NCI-H146 treated with DMSO at 0.1 percent for 48 hours (cell line): ENCODE data around the gene MTF2.

Experiments used
- DNase-seq: peaks from one replicate; lab custom pipeline; 2025; ENCODE audit not compliant: unreplicated experiment; lab: John Stamatoyannopoulos, UW

The MTF2 gene

DNA sequence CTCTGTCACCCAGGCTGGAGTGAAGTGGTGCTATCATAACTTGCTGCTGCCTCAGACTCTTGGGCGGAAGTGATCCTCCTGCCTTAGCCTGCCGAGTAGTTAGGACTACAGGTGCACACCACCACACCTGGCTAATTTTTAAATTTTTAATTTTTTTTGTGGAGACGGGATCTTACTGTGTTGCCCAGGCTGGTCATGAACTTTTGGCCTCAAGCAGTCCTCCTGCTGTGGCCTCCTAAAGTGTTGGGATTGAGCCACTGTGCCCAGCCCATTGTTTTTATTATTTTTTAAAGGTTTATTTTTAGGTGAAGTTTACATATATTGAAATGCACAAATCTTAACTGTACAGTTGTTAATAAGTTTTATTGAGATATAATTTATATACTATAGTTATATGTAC, 3.2 kb downstream of the MTF2 start:
- no peak for DNase-seq

GRCh38 chr1:93083979-93084378, 4.9 kb downstream of the MTF2 start:
- DNase-seq = no peak

DNA sequence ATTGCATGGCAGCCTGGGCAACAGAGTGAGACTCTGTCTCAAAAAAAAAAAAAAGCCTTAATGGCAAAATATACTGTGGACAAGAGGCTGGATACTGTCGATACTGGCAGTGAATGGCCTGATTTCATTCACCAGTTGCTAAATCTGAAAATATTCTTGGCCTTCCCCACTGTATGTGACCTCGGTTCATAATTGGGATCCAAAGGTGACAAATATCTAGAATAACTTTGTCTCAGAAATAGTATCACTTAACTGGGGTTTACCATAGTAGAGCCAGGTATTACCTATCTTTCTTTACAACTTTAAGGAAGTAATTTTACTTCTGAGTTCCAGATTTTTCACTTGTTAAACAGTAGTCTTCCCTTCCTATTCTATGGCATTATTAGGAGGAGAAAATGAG, 8.4 kb downstream of the MTF2 start:
- no peak for DNase-seq

- no peak for DNase-seq
Measured at GRCh38 chr1:93093332-93094006, 14.4 kb downstream of the MTF2 start.

DNA sequence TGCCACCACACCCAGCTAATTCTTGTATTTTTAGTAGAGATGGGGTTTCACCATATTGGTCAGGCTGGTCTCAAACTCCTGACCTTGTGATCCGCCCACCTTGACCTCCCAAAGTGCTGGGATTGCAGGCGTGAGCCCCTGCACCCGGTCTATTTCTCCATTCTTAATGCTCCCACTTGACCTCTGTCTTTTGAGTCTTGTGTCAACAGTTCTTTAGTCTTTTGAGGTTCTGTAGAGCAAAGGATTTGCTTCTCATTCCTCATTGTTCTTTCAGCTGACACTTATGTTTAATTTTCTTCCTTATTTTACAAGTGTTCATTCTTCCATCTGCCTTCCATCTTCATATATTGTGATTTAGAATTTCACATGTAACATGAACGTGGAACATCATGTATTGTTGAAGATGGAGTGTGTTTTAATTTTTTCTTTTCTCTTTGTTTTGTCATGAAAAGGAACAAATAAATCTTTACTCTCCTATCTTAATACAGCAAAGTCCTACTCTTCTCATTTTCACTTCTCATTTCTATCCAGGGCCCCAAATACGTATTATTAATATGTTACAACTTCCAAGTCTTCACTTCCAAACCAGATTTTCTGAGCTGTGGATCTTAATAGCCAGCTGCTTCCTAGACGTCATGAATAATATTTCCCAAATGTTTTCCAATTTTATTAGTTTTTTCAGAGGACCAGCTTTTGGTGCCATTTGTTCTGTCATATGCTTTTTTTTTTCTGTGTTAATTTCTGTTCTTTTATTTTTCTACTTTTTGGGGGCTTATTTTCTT, 16.9 kb downstream of the MTF2 start:
- DNase-seq = no peak

DNA sequence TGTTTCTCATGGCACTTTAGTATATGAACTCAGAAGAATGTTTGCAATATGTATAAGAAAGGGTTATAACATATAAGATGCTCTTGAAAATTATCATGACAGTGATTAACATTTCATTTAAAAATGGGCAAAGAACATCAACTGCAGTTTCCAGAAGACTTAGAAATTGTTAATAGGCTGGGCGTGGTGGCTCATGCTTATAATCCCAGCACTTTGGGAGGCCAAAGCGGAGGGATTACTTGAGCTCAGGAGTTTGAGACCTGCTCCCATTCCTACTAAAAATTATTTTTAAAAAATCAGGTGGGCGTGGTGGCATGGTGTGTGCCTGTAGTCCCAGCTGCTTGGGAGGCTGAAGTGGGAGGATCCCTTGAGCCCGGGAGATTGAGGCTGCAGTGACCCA, 23.1 kb downstream of the MTF2 start:
- no peak for DNase-seq

DNA sequence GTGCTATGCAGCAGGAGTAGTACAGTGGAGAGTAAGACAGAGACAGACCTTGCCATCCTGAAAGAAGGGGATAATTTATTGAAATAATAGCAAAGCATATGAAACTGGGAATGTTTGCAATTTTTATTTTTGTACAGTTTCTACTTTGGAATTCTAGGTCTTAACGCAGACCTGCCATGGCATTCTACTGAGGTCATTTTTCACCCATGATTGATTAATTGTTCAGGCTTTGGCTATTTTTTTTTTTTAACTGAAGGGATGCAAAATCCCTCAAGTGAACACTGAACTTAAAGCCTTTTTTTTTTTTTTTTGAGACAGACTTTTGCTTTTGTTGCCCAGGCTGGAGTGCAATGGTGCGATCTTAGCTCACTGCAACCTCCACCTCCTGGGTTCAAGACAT, 27.1 kb downstream of the MTF2 start:
- DNase-seq = no peak

- DNase-seq = no peak
Measured at GRCh38 chr1:93107395-93107794, 28.3 kb downstream of the MTF2 start.

GRCh38 chr1:93108335-93108734, 29.3 kb downstream of the MTF2 start:
- no peak for DNase-seq

DNA sequence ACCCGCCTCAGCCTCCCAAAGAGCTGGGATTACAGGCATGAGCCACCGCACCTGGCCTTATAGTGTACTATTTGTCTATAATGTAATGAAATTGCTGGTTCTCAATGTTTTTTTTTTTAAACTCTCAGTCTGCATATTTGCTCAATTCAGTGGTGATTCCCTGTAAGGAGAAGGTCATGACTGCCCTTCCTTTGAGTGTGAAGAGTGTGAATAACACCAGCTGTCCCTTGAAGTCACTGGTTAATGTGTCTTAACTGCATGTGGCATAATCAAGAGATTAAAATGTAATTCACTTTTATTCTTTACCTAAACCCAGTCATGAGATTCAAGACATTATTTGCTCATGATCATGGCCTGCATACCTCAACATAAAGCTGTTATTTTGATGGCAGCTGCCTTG, 30.5 kb downstream of the MTF2 start:
- peak; percentile 36 for DNase-seq

- DNase-seq = no peak
Measured at GRCh38 chr1:93111065-93111464, 32.0 kb downstream of the MTF2 start.

GRCh38 chr1:93111561-93111960, 32.5 kb downstream of the MTF2 start:
- DNase-seq = no peak

DNA sequence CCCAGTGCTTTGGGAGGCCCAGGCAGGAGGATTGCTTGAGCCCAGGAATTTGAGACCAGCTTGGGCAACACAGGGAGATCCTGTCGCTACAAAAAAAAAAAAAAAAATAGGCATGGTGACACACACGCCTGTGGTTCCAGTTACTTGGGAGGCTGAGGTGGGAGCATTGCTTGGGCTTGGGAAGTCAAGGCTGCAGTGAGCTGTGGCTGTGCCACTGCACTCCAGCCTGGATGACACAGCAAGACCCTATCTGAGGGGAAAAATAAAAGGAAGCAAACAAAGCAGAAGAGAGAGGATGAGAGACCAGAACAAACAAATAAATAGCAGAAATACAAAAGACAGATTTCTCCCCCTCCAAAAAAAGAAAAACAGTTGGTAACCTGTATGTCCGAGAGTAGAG, 34.0 kb downstream of the MTF2 start:
- no peak for DNase-seq

DNA sequence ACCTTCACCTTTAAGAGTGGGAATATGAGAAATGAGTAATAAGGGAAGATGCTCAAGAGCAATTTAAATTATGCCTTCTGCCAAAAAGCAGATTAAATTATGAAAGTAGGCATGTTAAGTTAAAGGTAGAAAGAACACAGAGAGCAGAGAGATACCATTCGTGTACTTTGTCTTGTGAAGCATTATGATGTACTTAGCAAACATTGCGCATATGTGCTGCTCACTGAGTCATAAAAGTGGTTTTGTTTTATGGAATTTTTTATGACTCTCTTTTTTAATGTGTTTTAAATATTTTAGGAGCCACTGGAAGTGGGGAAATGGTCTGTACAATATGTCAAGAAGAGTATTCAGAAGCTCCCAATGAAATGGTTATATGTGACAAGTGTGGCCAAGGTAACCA, 35.3 kb downstream of the MTF2 start:
- DNase-seq = no peak

- DNase-seq = no peak
Measured at GRCh38 chr1:93120614-93121013, 41.5 kb downstream of the MTF2 start.

DNA sequence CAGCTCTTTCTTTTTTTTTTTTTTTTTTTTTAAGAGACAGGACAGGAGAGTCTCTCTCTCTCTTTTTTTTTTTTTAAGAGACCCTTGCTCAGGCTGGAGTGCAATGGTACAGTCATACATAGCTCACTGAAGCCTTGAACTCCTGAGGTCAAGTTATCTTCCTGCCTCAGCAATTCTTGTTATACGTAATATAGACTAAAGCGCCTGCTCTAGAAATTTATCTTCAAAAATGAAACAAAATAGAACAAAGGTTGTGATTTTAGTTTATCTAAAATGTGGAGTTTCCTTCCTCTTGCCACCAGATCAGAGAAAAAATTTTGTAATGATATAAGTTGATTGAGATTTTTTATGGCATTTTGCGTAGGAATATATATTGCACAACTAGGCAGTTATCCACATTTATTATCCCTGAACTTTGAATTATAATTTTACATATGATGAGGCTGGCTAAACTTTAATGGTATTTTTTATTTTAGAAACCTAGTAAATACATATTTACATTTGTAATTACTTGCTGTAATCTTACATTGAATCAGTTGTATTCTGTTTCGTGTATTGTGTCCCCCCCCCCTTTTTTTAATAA, 44.2 kb downstream of the MTF2 start:
- DNase-seq = no peak

GRCh38 chr1:93124556-93125355, 45.7 kb downstream of the MTF2 start:
- DNase-seq = no peak

- peak; percentile 20 for DNase-seq
Measured at GRCh38 chr1:93129507-93130099, 50.5 kb downstream of the MTF2 start.

GRCh38 chr1:93132638-93133037, 53.6 kb downstream of the MTF2 start:
- no peak for DNase-seq

- no peak for DNase-seq
Measured at GRCh38 chr1:93136445-93136844, 57.4 kb downstream of the MTF2 start.

DNA sequence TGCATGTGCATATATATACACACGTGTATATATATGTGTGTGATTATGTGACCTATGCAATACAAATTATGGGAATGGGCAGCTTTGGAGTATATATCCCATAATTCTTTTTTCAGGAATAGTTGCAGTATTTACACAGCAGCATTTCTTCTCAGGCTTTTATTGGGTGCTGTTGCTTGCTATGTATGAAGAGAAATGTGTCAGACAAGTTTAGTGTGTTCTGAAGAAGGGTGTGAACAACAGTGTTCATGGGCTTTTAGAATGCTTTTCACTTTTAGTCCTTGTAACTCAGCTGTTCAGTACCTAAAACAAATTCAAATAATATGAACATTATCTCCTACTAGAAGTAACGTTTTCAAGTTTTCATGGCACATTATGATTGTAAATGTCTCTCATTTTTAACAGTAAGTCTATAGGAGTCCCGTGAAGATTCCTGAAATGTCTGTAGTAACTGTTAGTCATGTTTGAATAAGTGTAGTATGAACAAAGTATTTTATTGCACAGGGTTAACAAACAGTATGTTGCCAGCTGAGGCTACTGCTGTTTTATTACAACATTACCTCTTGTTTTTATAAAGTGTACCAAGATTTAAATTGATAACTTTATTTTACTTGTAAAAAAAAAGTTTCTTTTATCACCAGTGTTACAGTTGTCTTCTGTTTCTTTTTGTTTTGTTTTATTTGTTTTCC, 58.7 kb downstream of the MTF2 start:
- no peak for DNase-seq
